HEK293T (cell line): ENCODE measurements around the gene PYGB.

ENCODE experiments used
- CTCF ChIA-PET: fragments of 350-600 bp; formaldehyde crosslinking; extraction: SDS; loops from one replicate; lab custom pipeline; 2021; ENCODE audit warnings: antibody characterized with exemption, inconsistent platforms; lab: Yijun Ruan, JAX
- POLR2A ChIA-PET: fragments of 350-600 bp; formaldehyde crosslinking; extraction: SDS; loops from one replicate; lab custom pipeline; 2020; ENCODE audit warnings: antibody characterized with exemption, inconsistent platforms; lab: Yijun Ruan, JAX
- DNase-seq: peaks from one replicate; pipeline ENCODE4 v3.0.0; 2012; ENCODE audit warnings: mixed read lengths; ENCODE audit errors: extremely low spot score
- ARNT ChIP-seq: fragments of 450-650 bp; IDR thresholded peaks from 2 replicates; pipeline ENCODE4 v1.6.1; 2017; ENCODE audit warnings: mild to moderate bottlenecking
- BHLHE40 ChIP-seq: fragments of 450-650 bp; IDR thresholded peaks from 2 replicates; pipeline ENCODE4 v1.6.1; 2016; ENCODE audit warnings: mild to moderate bottlenecking, moderate library complexity, borderline replicate concordance
- CTBP1 ChIP-seq: fragments of 450-650 bp; IDR thresholded peaks from 2 replicates; pipeline ENCODE4 v1.6.1; 2016; ENCODE audit warnings: borderline replicate concordance
- ELF4 ChIP-seq: fragments of 450-650 bp; IDR thresholded peaks from 2 replicates; pipeline ENCODE4 v1.6.1; 2017; ENCODE audit warnings: antibody characterized with exemption
- FOXA1 ChIP-seq: fragments of 450-650 bp; IDR thresholded peaks from 2 replicates; pipeline ENCODE4 v1.6.1; 2016; ENCODE audit warnings: mild to moderate bottlenecking
- FOXK2 ChIP-seq: fragments of 450-650 bp; IDR thresholded peaks from 2 replicates; pipeline ENCODE4 v1.6.1; 2016; ENCODE audit warnings: mild to moderate bottlenecking
- FOXM1 ChIP-seq: fragments of 450-650 bp; IDR thresholded peaks from 2 replicates; pipeline ENCODE4 v1.6.1; 2017; ENCODE audit warnings: mild to moderate bottlenecking, borderline replicate concordance
- HDGF ChIP-seq: fragments of 450-650 bp; IDR thresholded peaks from 2 replicates; pipeline ENCODE4 v1.6.1; 2017; ENCODE audit warnings: antibody characterized with exemption, borderline replicate concordance
- L3MBTL2 ChIP-seq: fragments of 450-650 bp; conservative IDR thresholded peaks from 2 replicates; pipeline ENCODE4 v1.6.1; 2016; ENCODE audit warnings: mild to moderate bottlenecking
- LEF1 ChIP-seq: fragments of 450-650 bp; IDR thresholded peaks from 2 replicates; pipeline ENCODE4 v1.6.1; 2017; ENCODE audit warnings: mild to moderate bottlenecking, borderline replicate concordance
- NFRKB ChIP-seq: fragments of 450-650 bp; IDR thresholded peaks from 2 replicates; pipeline ENCODE4 v1.6.1; 2016; ENCODE audit warnings: mild to moderate bottlenecking, moderate library complexity
- PKNOX1 ChIP-seq: fragments of 450-650 bp; IDR thresholded peaks from 2 replicates; pipeline ENCODE4 v1.6.1; 2016
- SP1 ChIP-seq: fragments of 450-650 bp; IDR thresholded peaks from 2 replicates; pipeline ENCODE4 v1.6.1; 2017
- SUZ12 ChIP-seq: fragments of 450-650 bp; IDR thresholded peaks from 2 replicates; pipeline ENCODE4 v1.6.1; 2016; ENCODE audit warnings: mild to moderate bottlenecking
- TARDBP ChIP-seq: fragments of 450-650 bp; IDR thresholded peaks from 2 replicates; pipeline ENCODE4 v1.6.1; 2016
- ZNF384 ChIP-seq: fragments of 450-650 bp; IDR thresholded peaks from 2 replicates; pipeline ENCODE4 v1.6.1; 2016

PYGB gene

GRCh38 chr20:25222461-25223178 lies 25.3 kb upstream of the PYGB start:
- no peak for DNase-seq
- ChIA-PET POLR2A (interaction anchor here (1.1 to 3.2 kb wide), 2 partner anchors 25 to 27 kb away, joined by 3 to 17 read pairs; partner anchors contain the start of gene PYGB), CTCF (interaction anchor here (0.7 to 1.0 kb wide), 2 partner anchors 22 to 25 kb away, joined by 3 to 4 read pairs; no protein-coding TSS in a partner anchor)
- TF ChIP-seq FOXM1 = no peak
- no peak for TF ChIP-seq TARDBP
- TF ChIP-seq HDGF = no peak
- TF ChIP-seq ARNT = no peak
- no peak for TF ChIP-seq SP1

GRCh38 chr20:25223179-25223661 lies 24.7 kb upstream of the PYGB start:
- peak; percentile 39 for DNase-seq
- no peak for TF ChIP-seq PKNOX1
- no peak for TF ChIP-seq FOXA1
- TF ChIP-seq SUZ12 = no peak
- no peak for TF ChIP-seq ZNF384
- TF ChIP-seq BHLHE40 = no peak
- TF ChIP-seq ARNT = no peak
- no peak for TF ChIP-seq NFRKB
- no peak for TF ChIP-seq FOXK2
- TF ChIP-seq HDGF = no peak
- TF ChIP-seq LEF1 = no peak
- no peak for TF ChIP-seq TARDBP
- TF ChIP-seq L3MBTL2 = no peak
- TF ChIP-seq CTBP1 = no peak
- no peak for TF ChIP-seq FOXM1
- TF ChIP-seq SP1 = no peak
- TF ChIP-seq ELF4 = no peak
- CTCF ChIA-PET = interaction anchor here (0.7 to 1.0 kb wide), 2 partner anchors 23 to 24 kb away, joined by 3 to 4 read pairs; no protein-coding TSS in a partner anchor
- POLR2A ChIA-PET = interaction anchor here (1.1 to 3.2 kb wide), 2 partner anchors 24 to 27 kb away, joined by 3 to 17 read pairs; partner anchors contain the start of gene PYGB

- no peak for DNase-seq
- POLR2A ChIA-PET = interaction anchor here (1.1 to 3.2 kb wide), 2 partner anchors 24 to 28 kb away, joined by 3 to 17 read pairs; partner anchors contain the start of gene PYGB
- no peak for TF ChIP-seq SUZ12
- TF ChIP-seq ARNT = no peak
- no peak for TF ChIP-seq BHLHE40
- no peak for TF ChIP-seq FOXA1
- TF ChIP-seq FOXM1 = no peak
- TF ChIP-seq CTBP1 = no peak
- TF ChIP-seq PKNOX1 = no peak
- no peak for TF ChIP-seq TARDBP
- no peak for TF ChIP-seq SP1
- CTCF ChIA-PET = interaction anchor here (0.7 to 1.0 kb wide), 3 partner anchors 12 to 24 kb away, joined by 3 to 4 read pairs (median 3); no protein-coding TSS in a partner anchor
These were observed 23.8 kb upstream of the PYGB start for GRCh38 chr20:25223765-25224720.

DNA sequence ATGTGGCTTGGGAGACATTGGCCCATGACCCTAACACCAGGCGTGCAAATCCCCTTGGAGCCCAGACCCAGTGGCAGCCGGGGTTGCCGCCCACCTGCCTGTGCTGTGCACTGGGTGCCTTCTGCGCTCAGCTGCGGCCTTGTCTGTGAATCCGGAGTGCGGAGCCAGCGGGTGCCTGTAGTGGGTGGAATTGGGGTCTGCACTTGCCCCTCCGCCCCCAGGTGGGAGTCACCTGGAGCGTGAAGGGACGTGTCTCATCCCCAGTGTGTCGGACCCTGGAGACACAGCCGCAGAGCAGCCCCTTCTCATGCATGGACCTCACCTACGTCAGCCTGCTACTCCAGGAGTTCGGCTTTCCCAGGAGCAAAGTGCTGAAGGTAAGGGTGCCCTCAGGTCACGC lies 22.9 kb upstream of the PYGB start:
- ChIA-PET POLR2A (no interaction called here), CTCF (interaction anchor here (0.8 kb wide), 1 partner anchor 11 kb away, joined by 3 read pairs; no protein-coding TSS in a partner anchor)
- TF ChIP-seq FOXK2 (no peak), HDGF (no peak), LEF1 (no peak), ARNT (no peak), ELF4 (no peak), ZNF384 (no peak), TARDBP (no peak)
- DNase-seq = no peak

DNA sequence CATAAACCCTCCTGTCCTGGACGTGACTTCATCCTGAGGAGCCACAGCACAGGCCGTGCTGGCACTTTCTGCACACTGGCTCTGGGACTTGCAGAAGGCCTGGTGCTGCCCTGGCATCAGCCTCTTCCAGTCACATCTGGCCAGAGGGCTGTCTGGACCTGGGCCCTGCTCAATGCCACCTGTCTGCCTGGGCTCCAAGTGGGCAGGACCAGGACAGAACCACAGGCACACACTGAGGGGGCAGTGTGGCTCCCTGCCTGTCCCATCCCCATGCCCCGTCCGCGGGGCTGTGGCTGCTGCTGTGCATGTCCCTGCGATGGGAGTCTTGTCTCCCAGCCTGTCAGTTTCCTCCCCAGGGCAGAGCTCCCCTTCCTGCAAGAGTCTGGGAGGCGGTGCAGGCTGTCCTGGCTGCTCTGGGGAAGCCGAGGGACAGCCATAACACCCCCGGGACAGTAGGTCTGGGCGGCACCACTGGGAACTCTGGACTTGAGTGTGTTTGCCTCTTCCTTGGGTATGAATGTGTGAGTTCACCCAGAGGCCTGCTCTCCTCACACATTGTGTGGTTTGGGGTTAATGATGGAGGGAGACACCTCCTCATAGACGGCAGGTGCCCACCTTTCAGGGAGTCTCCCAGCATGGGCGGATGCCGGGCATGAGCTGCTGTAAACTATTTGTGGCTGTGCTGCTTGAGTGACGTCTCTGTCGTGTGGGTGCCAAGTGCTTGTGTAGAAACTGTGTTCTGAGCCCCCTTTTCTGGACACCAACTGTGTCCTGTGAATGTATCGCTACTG lies 22.0 kb upstream of the PYGB start:
- no peak for DNase-seq
- ChIA-PET POLR2A (no interaction called here), CTCF (no interaction called here)
- TF ChIP-seq FOXK2 (no peak), BHLHE40 (no peak), ELF4 (no peak), LEF1 (no peak), FOXA1 (no peak), PKNOX1 (no peak), HDGF (no peak), CTBP1 (no peak), L3MBTL2 (no peak), ARNT (no peak)
